NCI-H345 treated with DMSO at 0.1 percent for 48 hours (cell line): ENCODE results near the gene DHX16.

Experiments
- DNase-seq: peaks from one replicate; lab custom pipeline; 2025; ENCODE audit not compliant: unreplicated experiment; lab: John Stamatoyannopoulos, UW

DHX16 gene

GRCh38 chr6:30696432-30696831, 23.6 kb upstream of the DHX16 start:
- no peak for DNase-seq

- DNase-seq, result no peak
These were observed 18.5 kb upstream of the DHX16 start for GRCh38 chr6:30691208-30691847.

GRCh38 chr6:30690403-30691207, 17.8 kb upstream of the DHX16 start, which contains the start of gene NRM:
NRM (minus strand) TSS chr6:30690984; CDS start chr6:30690974, 10 bp downstream.
- peak; percentile 80 for DNase-seq

GRCh38 chr6:30689985-30690384, 17.2 kb upstream of the DHX16 start:
- DNase-seq, result no peak

- DNase-seq, result no peak
These were observed 16.4 kb upstream of the DHX16 start for GRCh38 chr6:30689022-30689865.

GRCh38 chr6:30688569-30688968, 15.8 kb upstream of the DHX16 start:
- DNase-seq, result no peak

- no peak for DNase-seq
These were observed 15.0 kb upstream of the DHX16 start for GRCh38 chr6:30687659-30688431.

GRCh38 chr6:30686908-30687658, 14.3 kb upstream of the DHX16 start:
- DNase-seq, result peak; percentile 76

GRCh38 chr6:30686009-30686907, 13.5 kb upstream of the DHX16 start, which contains the start of gene PPP1R18:
PPP1R18 (minus strand) TSS chr6:30686645; CDS start chr6:30686018, 627 bp downstream.
- no peak for DNase-seq

- no peak for DNase-seq
These were observed 12.6 kb upstream of the DHX16 start for GRCh38 chr6:30685157-30686008.

GRCh38 chr6:30684386-30685156, 11.8 kb upstream of the DHX16 start:
- no peak for DNase-seq

- no peak for DNase-seq
These were observed 11.2 kb upstream of the DHX16 start for GRCh38 chr6:30683980-30684338.

GRCh38 chr6:30683183-30683979, 10.6 kb upstream of the DHX16 start:
- DNase-seq, result no peak

- DNase-seq, result no peak
These were observed 9.6 kb upstream of the DHX16 start for GRCh38 chr6:30682143-30683117.

GRCh38 chr6:30681766-30682142, 8.9 kb upstream of the DHX16 start:
- no peak for DNase-seq
